HL-60/S4 (cell line): ENCODE results near the gene ATP11C.
"Not testable (repeated sequence)": the region's sequence is repeated elsewhere in the genome, so short reads cannot be mapped to it uniquely, and the experiment has no call there.

ENCODE experiments used
- in situ Hi-C: fragments of 300-500 bp; cut with MboI; formaldehyde crosslinking; loops from 2 replicates; pipeline ENCODE4 v1.14.3; 2022; ENCODE audit warnings: low sequenced_read_pairs

ATP11C gene

GRCh38 chrX:139924696-139925095 lies 8.2 kb downstream of the ATP11C start:
- in situ Hi-C loops: no loop called here

DNA sequence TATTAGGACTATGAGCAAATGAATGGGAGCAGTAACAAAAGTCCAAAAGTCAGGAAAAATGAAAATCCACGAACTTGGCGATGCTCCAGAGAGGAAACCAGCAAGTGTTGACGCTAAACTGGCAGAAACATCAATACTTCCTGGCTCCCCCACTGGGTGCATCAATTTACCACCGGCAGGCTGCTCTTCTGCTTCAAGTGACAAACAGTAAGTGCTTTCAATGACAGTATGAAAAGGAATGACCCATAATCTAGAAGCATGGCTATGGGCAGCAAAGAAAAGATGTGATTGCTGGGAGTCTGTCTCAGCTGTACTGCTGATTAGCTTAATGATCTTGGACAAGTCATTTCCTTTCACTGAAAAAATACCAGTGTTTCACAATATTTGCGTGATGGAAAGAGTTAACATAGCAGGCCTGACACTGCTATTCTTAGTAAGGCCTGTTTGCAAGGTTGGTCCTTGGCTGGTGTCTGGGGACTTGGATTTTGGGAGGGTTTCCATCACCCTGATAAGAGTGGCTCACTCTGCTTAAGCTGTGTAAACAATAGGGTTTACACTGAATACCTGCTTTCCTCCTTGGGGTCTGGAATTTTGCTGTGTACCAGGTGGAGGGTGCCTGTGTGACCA lies 8.7 kb downstream of the ATP11C start:
- in situ Hi-C loops: no loop called here

DNA sequence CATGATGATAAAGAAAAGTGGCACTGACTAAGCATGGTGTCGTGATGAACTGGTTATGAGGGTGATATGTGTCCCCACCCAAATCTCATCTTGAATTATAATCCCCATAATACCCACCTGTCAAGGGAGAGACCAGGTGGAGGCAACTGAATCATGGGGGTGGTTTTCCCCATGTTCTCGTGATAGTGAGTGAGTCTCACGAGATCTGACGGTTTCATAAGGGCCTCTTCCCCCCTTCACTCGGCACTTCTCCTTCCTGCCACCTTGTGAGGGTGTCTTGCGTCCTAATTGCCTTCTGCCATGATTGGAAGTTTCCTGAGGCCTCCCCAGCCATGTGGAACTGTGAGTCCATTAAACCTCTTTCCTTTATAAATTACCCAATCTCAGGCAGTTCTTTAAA lies 11.7 kb downstream of the ATP11C start:
- in situ Hi-C loops: not testable (repeated sequence)

GRCh38 chrX:139920316-139920715 lies 12.5 kb downstream of the ATP11C start:
- in situ Hi-C loops: no loop called here

GRCh38 chrX:139914421-139914820 lies 18.4 kb downstream of the ATP11C start:
- in situ Hi-C loops: no loop called here

GRCh38 chrX:139909712-139910111 lies 23.1 kb downstream of the ATP11C start:
- in situ Hi-C loops: no loop called here

DNA sequence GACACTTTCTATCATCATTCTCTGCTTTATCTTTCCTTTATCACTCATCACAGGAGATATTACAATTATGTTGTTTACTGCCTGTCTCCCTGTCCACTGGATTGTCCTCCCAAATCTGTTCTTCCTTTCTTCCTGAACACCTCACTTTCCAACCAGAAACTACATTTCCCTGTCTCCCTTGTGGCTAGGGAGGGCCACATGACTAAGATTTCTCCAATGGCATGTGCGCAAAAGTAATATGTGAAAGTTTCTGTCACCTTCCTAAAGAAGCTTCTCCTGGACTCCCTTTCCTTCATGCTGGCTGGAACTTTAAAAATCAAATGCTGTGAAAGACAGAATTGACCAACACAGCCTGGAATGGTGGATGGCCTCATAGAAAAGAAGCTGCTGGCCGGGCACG lies 25.8 kb downstream of the ATP11C start:
- in situ Hi-C loops: no loop called here

- in situ Hi-C loops: no loop called here
Measured at GRCh38 chrX:139905743-139906142, 27.1 kb downstream of the ATP11C start.

GRCh38 chrX:139905051-139905450 lies 27.8 kb downstream of the ATP11C start:
- in situ Hi-C loops: no loop called here

- in situ Hi-C loops: no loop called here
Measured at GRCh38 chrX:139903210-139903609, 29.6 kb downstream of the ATP11C start.

- in situ Hi-C loops: no loop called here
Measured at GRCh38 chrX:139902559-139902958, 30.3 kb downstream of the ATP11C start.

- in situ Hi-C loops: no loop called here
Measured at GRCh38 chrX:139898334-139898733, 34.5 kb downstream of the ATP11C start.

- in situ Hi-C loops: no loop called here
Measured at GRCh38 chrX:139892512-139892911, 40.3 kb downstream of the ATP11C start.

DNA sequence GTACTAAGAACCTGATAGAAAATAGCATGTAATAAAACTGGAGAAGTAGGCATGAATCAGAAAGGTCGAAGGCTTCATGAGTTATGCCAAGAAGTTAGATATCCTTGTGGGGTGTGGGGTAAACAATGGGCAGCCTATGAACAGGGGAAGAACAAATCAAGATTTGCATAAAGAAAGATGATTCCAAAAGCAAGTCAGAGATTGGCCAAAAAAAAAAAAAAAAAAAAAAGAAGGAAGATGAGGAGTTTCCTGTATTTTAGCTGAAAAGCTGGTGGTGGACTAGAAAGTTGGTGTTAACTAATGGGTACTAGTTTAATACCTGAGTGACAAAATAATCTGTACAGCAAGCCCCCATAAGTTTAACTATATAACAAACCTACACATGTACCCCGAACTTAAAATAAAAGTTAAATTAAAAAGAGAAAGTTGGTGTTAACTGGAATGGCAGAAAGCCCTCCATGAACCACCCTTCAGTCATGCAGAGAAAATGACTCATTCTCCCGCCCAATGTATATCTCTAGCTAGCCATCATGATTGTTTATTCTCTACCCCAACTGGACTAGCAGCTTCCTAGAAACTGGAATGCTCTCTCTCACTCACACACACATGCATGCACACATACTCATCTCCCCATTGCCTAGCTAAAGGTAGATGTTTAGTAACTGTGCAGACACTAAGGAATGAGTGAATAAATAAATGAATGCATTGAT lies 41.7 kb downstream of the ATP11C start:
- in situ Hi-C loops: no loop called here

DNA sequence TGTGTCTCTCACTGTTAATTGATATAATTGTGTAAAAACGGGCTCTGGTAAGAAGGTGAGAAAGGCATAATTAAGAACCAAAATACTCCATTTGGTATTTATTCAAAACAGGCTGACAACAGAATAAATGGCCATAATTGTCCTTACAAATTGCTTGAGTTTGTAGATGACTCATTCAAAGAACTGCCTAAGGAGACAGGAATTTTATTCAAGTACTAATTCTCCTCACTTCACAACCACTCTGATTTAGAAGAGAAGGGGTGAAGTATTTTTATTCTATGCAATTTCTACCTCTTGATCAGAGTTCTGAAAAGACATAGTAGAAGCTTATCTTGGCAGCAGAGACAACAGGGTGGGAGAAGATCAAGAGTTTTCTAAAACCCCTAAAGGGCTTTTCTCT lies 43.1 kb downstream of the ATP11C start:
- in situ Hi-C loops: no loop called here

DNA sequence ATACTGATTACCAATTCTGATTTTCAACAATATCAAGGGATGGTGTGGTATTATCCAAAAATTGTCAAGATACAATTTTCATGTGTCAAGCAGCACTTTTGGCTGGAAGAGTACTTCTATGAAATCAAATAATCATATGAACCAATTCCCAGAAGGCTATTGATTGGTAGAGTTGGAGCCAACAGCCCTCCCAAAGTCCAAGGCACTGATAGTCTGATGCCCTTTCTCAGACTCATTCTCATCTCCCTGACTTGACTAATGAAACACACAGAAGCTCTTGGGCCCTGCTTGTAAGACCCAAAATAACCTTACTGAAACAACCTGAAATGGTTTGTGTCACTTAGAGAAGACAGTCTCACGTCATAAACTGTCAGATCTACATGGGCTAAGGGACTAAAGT lies 48.9 kb downstream of the ATP11C start:
- in situ Hi-C loops: no loop called here

GRCh38 chrX:139882299-139882698 lies 50.6 kb downstream of the ATP11C start:
- in situ Hi-C loops: no loop called here

DNA sequence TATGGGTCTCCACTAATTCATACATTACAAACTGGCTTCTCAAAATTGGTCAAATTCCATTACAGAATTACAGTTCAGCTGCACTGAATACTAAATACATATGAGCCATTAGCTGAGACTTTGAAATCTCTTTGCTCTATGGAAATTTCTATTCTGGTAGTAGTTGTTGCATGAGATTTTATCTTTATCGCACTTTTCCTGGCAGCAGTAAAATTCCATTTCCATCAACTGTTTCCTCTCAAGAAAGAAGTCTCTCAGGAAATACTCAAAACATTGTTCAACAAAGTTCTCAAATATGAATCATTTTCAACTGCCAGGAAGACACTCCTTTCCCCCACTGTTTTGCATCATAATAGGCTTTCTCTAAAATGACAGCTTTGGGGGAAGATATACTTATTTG lies 51.3 kb downstream of the ATP11C start:
- in situ Hi-C loops: no loop called here

DNA sequence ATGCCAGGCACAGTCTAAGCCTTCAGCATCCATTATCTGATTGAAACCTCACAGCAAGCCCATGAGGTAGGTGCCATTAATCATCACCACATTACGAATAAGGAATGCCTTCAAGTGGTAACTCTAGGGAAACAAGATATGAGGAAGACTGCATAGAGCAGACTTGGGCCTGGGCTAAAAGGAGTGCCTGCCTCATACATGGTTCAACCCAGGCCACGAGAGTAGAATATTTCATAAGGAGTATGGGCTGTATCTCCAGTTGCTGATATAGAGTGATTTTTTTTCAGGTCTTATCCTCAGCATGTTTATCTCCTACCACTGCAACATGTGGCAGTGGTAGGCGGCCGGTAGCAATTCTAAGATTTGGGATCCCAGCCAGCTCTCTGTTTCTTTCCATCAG lies 51.7 kb downstream of the ATP11C start:
- in situ Hi-C loops: no loop called here

- in situ Hi-C loops: no loop called here
Measured at GRCh38 chrX:139877710-139878414, 55.0 kb downstream of the ATP11C start.

GRCh38 chrX:139875841-139876240 lies 57.0 kb downstream of the ATP11C start:
- in situ Hi-C loops: no loop called here

DNA sequence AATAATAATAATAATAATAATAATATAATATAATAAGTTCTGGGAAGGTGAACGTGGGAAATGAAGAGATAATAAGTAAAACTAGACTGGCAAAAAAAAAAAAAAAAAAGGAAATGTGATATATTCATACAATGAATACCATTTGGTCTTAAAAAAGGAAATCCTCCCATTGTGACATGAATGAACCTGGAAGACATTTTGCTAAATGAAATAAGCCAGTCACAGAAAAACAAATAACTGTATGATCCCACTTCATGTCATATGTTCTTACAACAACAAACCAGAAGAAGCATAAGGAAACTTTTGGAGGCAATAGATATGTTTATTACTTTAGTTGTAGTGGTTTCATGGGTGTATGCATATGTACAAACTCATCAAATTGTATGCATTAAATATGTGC lies 63.1 kb downstream of the ATP11C start:
- in situ Hi-C loops: no loop called here
